GM23338 (cell line): ENCODE results near the gene CCT6B. TPM values are rescaled to one million over a fixed set of nuclear protein-coding genes. Genes with fewer than 3 reads are reported as not detected.

Experiments
- ATAC-seq: fragments of 200-7000 bp; cut with Tn5 transposase; 3 replicates; pipeline ENCODE4 v1.9.1; 2020
- DNase-seq: peaks from one replicate; pipeline ENCODE4 v3.0.0-alpha.2; 2015; ENCODE audit warnings: low spot score
- H2AFZ ChIP-seq: fragments of 200-600 bp; sonication (generic); 2 replicates; pipeline ENCODE4 v1.8.0; 2016; ENCODE audit warnings: antibody characterized with exemption, mild to moderate bottlenecking, moderate library complexity
- H3F3A ChIP-seq: fragments of 200-600 bp; sonication (generic); replicated peaks from 2 replicates; pipeline ENCODE4 v1.8.0; 2017; ENCODE audit warnings: antibody characterized with exemption, mixed run types, low read depth
- H3K27ac ChIP-seq: fragments of 200-600 bp; sonication (generic); 2 replicates; pipeline ENCODE4 v1.6.1; 2016; ENCODE audit warnings: low read depth
- H3K27me3 ChIP-seq: fragments of 200-600 bp; sonication (generic); 2 replicates; pipeline ENCODE4 v1.8.0; 2016; ENCODE audit warnings: mild to moderate bottlenecking, mixed run types, moderate library complexity; ENCODE audit not compliant: insufficient read depth
- H3K36me3 ChIP-seq: fragments of 200-600 bp; sonication (generic); 2 replicates; pipeline ENCODE4 v1.8.0; 2016; ENCODE audit warnings: mild to moderate bottlenecking; ENCODE audit not compliant: insufficient read depth
- H3K4me1 ChIP-seq: fragments of 200-600 bp; sonication (generic); 2 replicates; pipeline ENCODE4 v1.8.0; 2016; ENCODE audit warnings: mild to moderate bottlenecking, moderate library complexity; ENCODE audit not compliant: insufficient read depth
- H3K4me2 ChIP-seq: fragments of 200-600 bp; sonication (generic); 2 replicates; pipeline ENCODE4 v1.7.1; 2017; ENCODE audit warnings: mixed run types
- H3K4me3 ChIP-seq: fragments of 200-600 bp; sonication (generic); 2 replicates; pipeline ENCODE4 v1.6.1; 2016; ENCODE audit warnings: mixed run types
- H3K79me2 ChIP-seq: fragments of 200-600 bp; sonication (generic); replicated peaks from 2 replicates; pipeline ENCODE4 v1.8.0; 2017; ENCODE audit warnings: mild to moderate bottlenecking; ENCODE audit not compliant: insufficient read depth
- H3K9me2 ChIP-seq: fragments of 200-600 bp; sonication (generic); 2 replicates; pipeline ENCODE4 v1.8.0; 2017; ENCODE audit not compliant: insufficient read depth
- H4K20me1 ChIP-seq: fragments of 200-600 bp; sonication (generic); replicated peaks from 2 replicates; pipeline ENCODE4 v1.8.0; 2017; ENCODE audit warnings: mild to moderate bottlenecking; ENCODE audit not compliant: insufficient read depth
- H3K27ac Mint-ChIP-seq: 2 replicates; pipeline ENCODE4 v1.8.0; 2020; ENCODE audit warnings: inconsistent platforms, mild to moderate bottlenecking, moderate library complexity, mixed read lengths
- H3K27me3 Mint-ChIP-seq: 3 replicates; pipeline ENCODE4 v1.8.0; 2022; ENCODE audit warnings: low read depth, mild to moderate bottlenecking, moderate library complexity, mixed read lengths, inconsistent platforms; ENCODE audit not compliant: insufficient read depth, poor library complexity
- H3K36me3 Mint-ChIP-seq: 3 replicates; pipeline ENCODE4 v1.8.0; 2021; ENCODE audit warnings: low read depth, mild to moderate bottlenecking, inconsistent platforms, moderate library complexity, mixed read lengths
- H3K4me1 Mint-ChIP-seq: 3 replicates; pipeline ENCODE4 v1.8.0; 2020; ENCODE audit warnings: mild to moderate bottlenecking, inconsistent platforms, mixed read lengths
- H3K4me3 Mint-ChIP-seq: 3 replicates; pipeline ENCODE4 v1.8.0; 2021; ENCODE audit warnings: moderate library complexity, mild to moderate bottlenecking, inconsistent platforms, mixed read lengths
- H3K9me3 Mint-ChIP-seq: 3 replicates; pipeline ENCODE4 v1.8.0; 2020; ENCODE audit warnings: moderate library complexity, mild to moderate bottlenecking, inconsistent platforms, mixed read lengths
- CREB1 ChIP-seq: fragments of 250-450 bp; sonication (Bioruptor Pico); IDR thresholded peaks from 2 replicates; pipeline ENCODE4 v1.5.0; 2020; ENCODE audit warnings: low read depth, mild to moderate bottlenecking, moderate library complexity
- CTCF ChIP-seq, 2 experiments: fragments of 200-600 bp in 1 of 2; sonication (generic) in 1 of 2; conservative IDR thresholded peaks; 2 replicates each; pipeline versions ENCODE4 v1.5.1 to v1.6.1; 2016 to 2017; ENCODE audit warnings: antibody characterized with exemption in 2 of 2, low read depth in 2 of 2, mild to moderate bottlenecking in 2 of 2, moderate library complexity in 1 of 2
- ETS1 ChIP-seq: IDR thresholded peaks from 2 replicates; pipeline ENCODE4 v1.6.1; 2016; ENCODE audit warnings: antibody characterized with exemption
- EZH2 ChIP-seq: fragments of 200-600 bp; sonication (generic); IDR thresholded peaks from one replicate; pipeline ENCODE4 v1.8.0; 2017; ENCODE audit warnings: antibody characterized with exemption, mild to moderate bottlenecking, low read depth; ENCODE audit not compliant: unreplicated experiment
- EZH2phosphoT487 ChIP-seq: fragments of 200-600 bp; sonication (generic); IDR thresholded peaks from one replicate; pipeline ENCODE4 v1.8.1; 2018; ENCODE audit warnings: antibody characterized with exemption; ENCODE audit not compliant: unreplicated experiment
- JUNB ChIP-seq: IDR thresholded peaks from one replicate; pipeline ENCODE4 v1.6.1; 2016; ENCODE audit warnings: antibody characterized with exemption; ENCODE audit not compliant: unreplicated experiment
- NANOG ChIP-seq: IDR thresholded peaks from 2 replicates; pipeline ENCODE4 v1.6.1; 2016; ENCODE audit warnings: antibody characterized with exemption, borderline replicate concordance
- REST ChIP-seq: IDR thresholded peaks from one replicate; pipeline ENCODE4 v1.6.1; 2018; ENCODE audit warnings: antibody characterized with exemption; ENCODE audit not compliant: unreplicated experiment
- STAT1 ChIP-seq: IDR thresholded peaks from one replicate; pipeline ENCODE4 v1.6.1; 2016; ENCODE audit warnings: antibody characterized with exemption; ENCODE audit not compliant: unreplicated experiment
- ZNF114 ChIP-seq: fragments of 250-450 bp; sonication (Bioruptor Pico); IDR thresholded peaks from 2 replicates; pipeline ENCODE4 v1.5.0; 2020; ENCODE audit warnings: mild to moderate bottlenecking, moderate library complexity
- ZNF331 ChIP-seq: fragments of 250-450 bp; sonication (Bioruptor Pico); IDR thresholded peaks from 2 replicates; pipeline ENCODE4 v1.5.0; 2020; ENCODE audit warnings: low read depth, mild to moderate bottlenecking, moderate library complexity
- ZNF462 ChIP-seq: fragments of 250-450 bp; sonication (Bioruptor Pico); IDR thresholded peaks from 2 replicates; pipeline ENCODE4 v1.5.0; 2020; ENCODE audit warnings: mild to moderate bottlenecking, moderate library complexity
- polyA plus RNA-seq: library from polyadenylated mRNA; unstranded; fragments of >200 nt; fragmentation: Nextera tagmentation; extraction: Ambion mirVana; gene quantifications from 2 replicates; pipeline ENCODE4 v1.2.1, GENCODE V29; 2016
- total RNA-seq: library from RNA; depleted of rRNA; stranded (reverse); fragments of >200 nt; shearing (Covaris generic); gene quantifications from 2 replicates; pipeline ENCODE4 v1.2.3, GENCODE V29; 2014

Gene CCT6B
- total and polyA plus RNA-seq, 2 experiments from 2014 or later: 0.94 to 1.1 TPM

GRCh38 chr17:34988644-34989043 is 27.4 kb upstream of the CCT6B start (continued):
- no peak for TF ChIP-seq REST
- TF ChIP-seq ZNF114 (CRISPR knock-in tag): no peak
- TF ChIP-seq NANOG: no peak
- no peak for TF ChIP-seq JUNB
- TF ChIP-seq CREB1 (CRISPR knock-in tag): no peak
- TF ChIP-seq ZNF331 (CRISPR knock-in tag): no peak
- TF ChIP-seq EZH2: no peak
- no peak for TF ChIP-seq ETS1
- TF ChIP-seq CTCF (conservative IDR thresholded peaks at IDR 0.05; ENCODE audit: low read depth in 2 of 2): no peak
- no peak for TF ChIP-seq EZH2phosphoT487

GRCh38 chr17:34987232-34987631 is 26.0 kb upstream of the CCT6B start:
- Mint-ChIP-seq H3K27me3 (peaks cover 1% of the 10 kb centered on the region), H3K4me1 (peaks cover 6% of the 10 kb centered on the region; the same call in 2 of the 3 replicates), H3K9me3 (no peaks in the 10 kb centered on the region), H3K27ac (no peak overlapping the region), H3K4me3 (no peak overlapping the region), H3K36me3 (peaks cover 91% of the 10 kb centered on the region)
- Histone ChIP-seq H3K27ac (no peak overlapping the region), H3K4me3 (no peak overlapping the region), H3K79me2 (peaks cover 54% of the 10 kb centered on the region), H4K20me1 (peaks cover 36% of the 10 kb centered on the region), H2AFZ (no peak overlapping the region), H3K4me2 (no peak overlapping the region), H3K36me3 (peaks cover 61% of the 10 kb centered on the region), H3K4me1 (no peaks in the 10 kb centered on the region), H3K9me2 (no peaks in the 10 kb centered on the region), H3K27me3 (no peaks in the 10 kb centered on the region), H3F3A (no peaks in the 10 kb centered on the region)
- ATAC-seq (no peak), DNase-seq (no peak)
- TF ChIP-seq ETS1: no peak
- no peak for TF ChIP-seq STAT1
- no peak for TF ChIP-seq EZH2
- no peak for TF ChIP-seq JUNB
- TF ChIP-seq ZNF462 (CRISPR knock-in tag): no peak
- no peak for TF ChIP-seq ZNF331 (CRISPR knock-in tag)
